ENCODE measurements around the gene SEMA4D.

DNA sequence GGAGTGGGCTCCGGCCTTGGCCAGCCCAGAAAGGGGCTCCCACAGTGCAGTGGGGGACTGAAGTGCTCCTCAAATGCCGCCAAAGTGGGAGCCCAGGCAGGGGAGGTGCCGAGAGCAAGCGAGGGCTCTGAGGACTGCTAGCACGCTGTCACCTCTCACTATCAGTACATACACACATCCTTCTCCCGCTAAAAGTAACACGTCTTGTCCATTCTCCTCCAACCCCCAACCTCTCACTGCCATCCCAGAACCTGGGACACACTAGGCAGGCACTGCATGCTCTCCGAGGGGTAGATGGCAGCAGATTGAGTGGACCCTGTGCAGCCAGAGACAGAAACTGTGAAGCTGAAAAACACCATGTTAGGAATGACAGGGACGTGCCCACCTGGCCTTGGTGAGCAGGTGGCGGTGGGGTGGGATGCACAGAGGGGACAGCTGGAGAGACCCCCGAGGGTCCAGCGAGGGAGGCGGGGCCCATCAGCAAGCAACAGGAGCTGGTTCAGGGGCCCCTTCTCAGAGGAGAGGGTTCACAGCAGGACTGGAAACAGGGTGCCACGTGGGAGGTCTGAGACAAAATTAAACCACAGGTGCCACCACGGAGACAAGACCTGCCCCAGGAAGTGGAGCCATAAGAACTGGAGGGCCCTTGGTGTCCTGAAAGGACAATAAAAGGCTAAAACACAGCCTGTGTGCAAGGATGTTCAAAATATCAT lies 16.9 kb downstream of the SEMA4D start:
- TF ChIP-seq SIN3A (IDR thresholded peaks at IDR 0.05; ENCODE audit: borderline replicate concordance in 2 of 2, control insufficient read depth in 1 of 2, low read depth in 2 of 2, low read length in 2 of 2) (no peak), MED1 (CRISPR knock-in tag; IDR thresholded peaks at IDR 0.05; ENCODE audit: borderline replicate concordance) (no peak)

Data from K562 (cell line).